HG03558 (cell line): ENCODE results near the gene MCM5.

Experiments used
- ATAC-seq: cut with Tn5 transposase; IDR thresholded peaks from one replicate; pipeline ENCODE4 v1.9.1; 2021; ENCODE audit warnings: moderate number of reproducible peaks; ENCODE audit not compliant: unreplicated experiment; ENCODE audit errors: extremely low read depth

Gene MCM5

GRCh38 chr22:35399114-35399677 is 744 bp upstream of the MCM5 start:
- ATAC-seq: no peak

GRCh38 chr22:35400501-35400790 is 506 bp downstream of the MCM5 start:
- ATAC-seq: no peak

- no peak for ATAC-seq
Observed at GRCh38 chr22:35401863-35402262, 1.9 kb downstream of the MCM5 start.

DNA sequence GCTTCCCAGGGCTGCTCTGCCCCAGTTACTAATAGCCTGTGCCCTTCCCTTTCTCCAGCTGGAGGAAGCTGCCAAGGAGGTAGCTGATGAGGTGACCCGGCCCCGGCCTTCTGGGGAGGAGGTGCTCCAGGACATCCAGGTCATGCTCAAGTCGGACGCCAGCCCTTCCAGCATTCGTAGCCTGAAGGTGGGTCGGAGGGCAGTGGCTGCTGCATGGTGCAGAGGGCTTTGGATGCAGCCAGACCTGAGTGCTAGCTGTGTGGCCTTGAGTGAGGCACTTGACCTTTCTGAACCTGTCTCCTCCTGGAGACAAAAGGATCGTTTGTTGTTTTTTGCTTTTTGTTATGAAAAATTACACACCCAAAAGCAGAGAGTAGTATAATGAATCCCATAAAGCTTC is 3.4 kb downstream of the MCM5 start:
- ATAC-seq: no peak

GRCh38 chr22:35404176-35404575 is 4.2 kb downstream of the MCM5 start:
- ATAC-seq: no peak

DNA sequence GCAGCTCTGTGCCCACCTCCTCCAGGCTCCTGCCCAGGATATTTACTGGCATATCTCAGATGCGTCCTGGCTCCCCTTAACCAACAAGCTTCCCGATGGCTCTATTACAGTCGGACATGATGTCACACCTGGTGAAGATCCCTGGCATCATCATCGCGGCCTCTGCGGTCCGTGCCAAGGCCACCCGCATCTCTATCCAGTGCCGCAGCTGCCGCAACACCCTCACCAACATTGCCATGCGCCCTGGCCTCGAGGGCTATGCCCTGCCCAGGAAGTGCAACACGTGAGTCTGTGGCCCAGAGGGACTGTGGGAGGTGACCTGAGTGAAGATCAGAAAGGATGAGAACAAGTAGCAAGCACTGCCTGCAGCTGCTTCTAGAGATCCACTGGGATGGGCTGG is 6.5 kb downstream of the MCM5 start:
- ATAC-seq: no peak

DNA sequence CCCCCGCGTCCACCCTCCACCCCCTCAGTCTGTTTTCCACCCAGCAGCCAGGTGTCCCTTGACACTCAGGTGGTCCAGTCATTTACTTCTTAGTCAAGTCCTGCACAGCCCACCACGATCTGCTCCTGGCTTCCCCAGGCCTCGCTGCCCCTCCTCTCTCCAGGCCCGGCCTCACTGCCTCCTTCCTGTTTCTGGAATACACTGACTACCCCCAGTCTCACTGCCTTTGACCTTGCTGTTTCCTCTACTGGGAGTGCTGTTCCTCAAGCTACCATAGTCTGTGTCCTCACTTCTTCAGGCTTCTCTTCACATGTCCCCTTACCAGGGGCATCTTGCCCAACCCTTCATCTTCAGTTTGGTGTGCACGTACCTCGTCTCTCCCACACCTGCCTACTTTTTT is 7.4 kb downstream of the MCM5 start:
- ATAC-seq: no peak

DNA sequence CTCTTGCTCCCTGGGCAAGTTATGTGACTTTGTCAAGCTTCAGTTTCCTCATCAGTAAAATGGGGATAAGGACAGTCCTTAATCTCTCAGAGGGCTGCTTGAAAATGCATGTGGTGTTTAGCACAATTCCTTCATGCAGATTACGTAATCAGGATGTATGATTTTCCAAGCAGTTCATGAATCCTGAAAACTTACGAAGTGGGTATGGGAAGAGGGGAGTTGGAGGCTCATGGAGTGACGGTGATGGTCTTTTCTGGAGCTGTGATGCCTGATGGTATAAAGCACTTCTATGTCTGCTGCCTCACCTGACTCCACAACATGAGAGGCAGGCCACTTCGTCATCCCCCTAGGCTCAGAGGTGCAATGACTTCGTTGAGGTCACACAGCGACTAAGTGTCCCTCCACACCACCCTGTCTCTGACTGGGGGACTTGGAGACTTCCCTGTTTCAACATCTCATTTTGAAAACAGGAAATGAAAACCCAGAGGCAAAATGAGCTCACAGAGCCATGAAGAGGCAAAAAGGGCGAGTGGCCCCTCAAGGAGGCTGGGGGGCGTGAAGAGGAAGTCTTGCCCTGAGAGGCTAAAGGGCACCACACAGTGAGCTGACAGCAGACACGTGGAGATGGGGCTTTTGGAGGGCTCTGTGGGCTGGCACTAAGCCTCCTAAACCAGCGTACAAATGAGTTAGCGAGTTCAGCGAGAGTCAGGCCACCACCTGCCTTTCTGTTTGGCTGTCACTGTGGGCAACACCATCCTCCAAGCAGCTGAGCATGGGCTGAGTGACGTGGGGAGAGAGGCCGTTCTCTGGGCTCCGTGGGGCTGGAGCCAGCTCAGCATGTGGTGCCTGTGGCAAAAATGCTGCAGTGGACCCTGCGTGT is 10.1 kb downstream of the MCM5 start:
- ATAC-seq: peak; percentile 40

GRCh38 chr22:35410663-35411034 is 10.7 kb downstream of the MCM5 start:
- ATAC-seq: no peak

DNA sequence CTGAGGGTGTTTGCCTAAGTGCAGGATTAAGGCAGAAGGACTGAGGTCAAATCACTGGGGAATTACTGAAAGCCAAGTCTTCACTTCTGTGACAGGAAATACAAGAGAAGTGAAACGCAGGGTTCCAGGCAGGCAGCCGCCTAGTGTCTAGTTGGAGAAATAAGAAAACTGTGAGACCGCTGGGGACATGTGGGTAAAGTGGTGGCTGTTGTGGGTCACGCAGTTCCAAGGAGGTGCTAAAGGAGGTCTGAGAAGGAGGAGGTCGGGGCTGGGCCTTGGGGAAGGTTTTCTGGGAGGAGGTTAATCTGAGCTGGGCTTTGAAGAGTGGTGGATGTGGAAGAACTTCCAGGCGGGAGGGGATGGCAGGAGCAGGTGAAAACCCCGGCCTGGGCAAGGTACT is 11.2 kb downstream of the MCM5 start:
- no peak for ATAC-seq

DNA sequence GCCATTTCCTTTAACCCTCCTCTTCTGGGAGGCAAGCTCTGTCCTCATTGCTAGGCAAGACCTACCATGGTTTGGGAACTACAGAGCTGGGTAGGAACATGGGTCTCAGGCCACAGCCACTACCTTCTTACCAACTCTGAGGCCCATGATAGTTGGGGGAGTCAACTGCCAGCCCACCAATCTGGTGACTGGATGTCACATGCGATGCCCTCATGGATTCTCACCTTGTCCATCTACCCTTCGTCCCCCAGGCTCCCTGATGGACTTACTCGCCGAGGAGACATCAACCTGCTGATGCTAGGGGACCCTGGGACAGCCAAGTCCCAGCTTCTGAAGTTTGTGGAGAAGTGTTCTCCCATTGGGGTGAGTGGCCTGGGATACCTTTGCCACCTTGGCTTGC is 13.7 kb downstream of the MCM5 start:
- ATAC-seq: no peak

- no peak for ATAC-seq
Observed at GRCh38 chr22:35417606-35418005, 17.7 kb downstream of the MCM5 start.

DNA sequence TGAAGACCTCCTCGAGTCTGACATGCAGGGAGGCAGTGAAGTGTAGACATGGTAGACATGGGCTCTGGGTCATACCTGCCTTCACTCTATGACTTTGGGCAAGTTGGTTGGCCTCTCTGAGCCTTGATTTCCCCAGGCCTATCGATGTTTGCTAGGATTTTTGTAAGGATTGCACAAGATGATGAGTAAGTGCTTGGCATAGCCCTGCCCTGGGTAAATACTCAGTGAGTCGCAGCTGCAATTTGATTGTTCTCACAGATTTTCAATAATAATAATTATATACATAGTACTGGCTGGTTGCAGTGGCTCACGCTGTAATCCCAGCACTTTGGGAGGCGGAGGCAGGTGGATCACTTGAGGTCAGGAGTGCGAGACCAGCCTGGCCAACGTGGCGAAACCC is 18.1 kb downstream of the MCM5 start:
- ATAC-seq: no peak

DNA sequence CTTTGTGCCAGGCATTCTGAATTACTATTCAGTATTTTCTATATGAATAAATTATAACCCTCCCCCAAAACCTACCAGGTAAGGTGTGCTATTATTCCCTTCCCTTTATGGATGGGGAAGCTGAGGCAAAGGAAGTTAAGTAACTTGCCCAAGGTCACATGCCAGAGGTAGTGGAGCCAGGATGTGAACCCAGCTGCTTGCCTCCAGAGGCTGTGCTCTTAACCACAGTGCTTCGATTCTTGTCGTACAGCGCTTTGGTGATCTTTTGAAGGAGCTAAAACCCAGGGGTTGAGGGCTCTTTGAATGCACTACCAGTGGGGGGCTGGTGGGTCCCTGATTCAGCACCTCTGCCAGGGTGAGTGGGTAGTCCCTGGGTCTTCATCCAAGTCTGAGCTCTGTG is 18.8 kb downstream of the MCM5 start:
- no peak for ATAC-seq

DNA sequence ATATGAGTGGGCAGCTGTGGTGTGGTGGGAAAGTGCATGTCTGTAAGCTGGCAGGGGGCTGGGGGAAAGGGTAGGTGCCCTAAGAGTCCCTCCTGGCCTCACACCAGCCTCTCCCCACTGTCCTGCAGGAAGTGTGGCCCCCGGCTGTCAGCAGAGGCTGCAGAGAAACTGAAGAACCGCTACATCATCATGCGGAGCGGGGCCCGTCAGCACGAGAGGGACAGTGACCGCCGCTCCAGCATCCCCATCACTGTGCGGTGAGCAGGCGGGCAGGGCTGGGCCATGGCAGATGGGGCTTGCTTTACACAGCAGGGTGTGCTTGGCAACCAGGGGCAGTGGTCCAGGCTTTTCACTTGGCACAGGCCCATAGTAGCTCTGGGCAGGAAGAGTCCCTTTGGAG is 19.8 kb downstream of the MCM5 start:
- no peak for ATAC-seq

DNA sequence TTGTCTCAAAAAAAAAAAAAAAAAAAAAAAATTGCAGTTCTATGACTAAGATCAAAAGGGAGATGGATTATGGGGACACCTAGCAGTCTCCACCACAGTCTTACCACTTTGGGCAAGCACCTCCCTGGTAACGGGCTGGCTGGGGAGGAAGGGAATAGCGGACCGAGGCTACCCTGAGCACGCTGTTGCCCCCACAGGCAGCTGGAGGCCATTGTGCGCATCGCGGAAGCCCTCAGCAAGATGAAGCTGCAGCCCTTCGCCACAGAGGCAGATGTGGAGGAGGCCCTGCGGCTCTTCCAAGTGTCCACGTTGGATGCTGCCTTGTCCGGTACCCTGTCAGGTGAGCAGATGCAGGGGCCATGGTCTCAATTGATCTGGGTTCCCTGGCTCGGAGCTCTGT is 21.2 kb downstream of the MCM5 start:
- no peak for ATAC-seq

- ATAC-seq: no peak
Observed at GRCh38 chr22:35422145-35422544, 22.2 kb downstream of the MCM5 start.

DNA sequence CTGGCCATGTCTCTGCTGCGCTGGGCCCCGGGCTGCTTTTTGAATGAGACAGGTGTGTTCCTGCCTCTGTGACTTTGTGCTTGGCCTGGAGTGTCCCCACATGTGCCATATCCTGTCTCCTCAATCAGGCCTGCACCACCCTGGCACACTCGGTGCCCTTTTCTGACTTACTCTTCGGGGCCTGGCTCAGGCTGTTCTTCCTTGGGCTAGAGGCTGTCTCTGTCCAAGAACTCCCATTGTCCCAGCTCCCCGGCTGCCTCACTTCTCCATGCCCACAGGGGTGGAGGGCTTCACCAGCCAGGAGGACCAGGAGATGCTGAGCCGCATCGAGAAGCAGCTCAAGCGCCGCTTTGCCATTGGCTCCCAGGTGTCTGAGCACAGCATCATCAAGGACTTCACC is 23.0 kb downstream of the MCM5 start:
- ATAC-seq: no peak

- ATAC-seq: no peak
Observed at GRCh38 chr22:35424081-35424480, 24.1 kb downstream of the MCM5 start.

GRCh38 chr22:35424761-35425160 is 24.8 kb downstream of the MCM5 start:
- no peak for ATAC-seq

DNA sequence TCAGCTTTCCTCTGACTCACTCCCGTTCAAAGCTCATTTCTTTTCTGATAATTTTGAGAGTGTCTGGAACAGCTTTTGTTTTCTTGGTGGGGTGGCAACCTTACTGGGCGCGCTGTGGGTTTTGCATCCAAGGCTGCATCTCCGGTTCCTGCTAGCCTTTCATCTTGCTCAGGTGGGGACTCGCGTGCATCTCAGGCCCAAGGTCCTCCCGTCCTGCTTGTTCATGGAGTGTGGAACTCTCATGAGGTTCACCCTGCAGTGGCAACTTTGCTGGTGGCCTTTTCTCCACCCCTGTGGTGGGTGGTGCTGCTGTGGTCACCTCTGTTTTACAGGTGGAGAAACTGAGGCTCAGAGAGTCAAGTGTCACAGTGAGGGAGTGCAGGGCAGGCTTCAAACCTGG is 25.6 kb downstream of the MCM5 start:
- no peak for ATAC-seq
